PC-3 (cell line): ENCODE data around the gene TIAM2. TPM values are rescaled to one million over a fixed set of nuclear protein-coding genes. Genes with fewer than 3 reads are reported as not detected.

Source experiments
- ATAC-seq: fragments of 200-7000 bp; cut with Tn5 transposase; 2 replicates; pipeline ENCODE4 v1.9.1; 2020; ENCODE audit warnings: mild to moderate bottlenecking, moderate library complexity
- BruUV-seq: library from RNA; stranded (reverse); fragments of 400-500 nt; replicated peaks from 2 replicates; lab custom pipeline; 2021; lab: Mats Ljungman, UMichigan
- CTCF ChIA-PET: fragments of 300-600 bp; sonication (Branson Sonifier 250); formaldehyde crosslinking; loops from one replicate; lab custom pipeline; 2022; ENCODE audit warnings: antibody characterized with exemption; lab: Charles Lee
- POLR2A ChIA-PET: fragments of 300-600 bp; sonication (Branson Sonifier 250); formaldehyde crosslinking; loops from one replicate; lab custom pipeline; 2022; ENCODE audit warnings: antibody characterized with exemption; ENCODE audit not compliant: unreplicated experiment; lab: Charles Lee
- DNase-seq: peaks from one replicate; pipeline ENCODE4 v3.0.0-alpha.2; 2015
- H2AFZ ChIP-seq: fragments of 300-600 bp; sonication (generic); 2 replicates; pipeline ENCODE4 v1.6.0; 2016; ENCODE audit warnings: antibody characterized with exemption, low read length
- H3F3A ChIP-seq: fragments of 300-600 bp; sonication (generic); one replicate; pipeline ENCODE4 v1.6.0; 2017; ENCODE audit warnings: antibody characterized with exemption, low read length, control low read depth, mild to moderate bottlenecking; ENCODE audit not compliant: unreplicated experiment
- H3K27ac ChIP-seq: fragments of 300-600 bp; sonication (generic); 2 replicates; pipeline ENCODE4 v1.5.1; 2016; ENCODE audit warnings: mild to moderate bottlenecking, low read length
- H3K27me3 ChIP-seq: fragments of 300-600 bp; sonication (generic); 2 replicates; pipeline ENCODE4 v1.6.1; 2016; ENCODE audit warnings: low read length, mixed read lengths
- H3K36me3 ChIP-seq: fragments of 300-600 bp; sonication (generic); 2 replicates; pipeline ENCODE4 v1.6.1; 2016; ENCODE audit warnings: low read depth, mixed run types, low read length, mixed read lengths
- H3K4me1 ChIP-seq: fragments of 300-600 bp; sonication (generic); 2 replicates; pipeline ENCODE4 v1.5.1; 2016; ENCODE audit warnings: low read length; ENCODE audit not compliant: insufficient read depth
- H3K4me2 ChIP-seq: fragments of 300-600 bp; sonication (generic); 2 replicates; pipeline ENCODE4 v1.6.0; 2016; ENCODE audit warnings: low read length
- H3K4me3 ChIP-seq: fragments of 300-600 bp; sonication (generic); 2 replicates; pipeline ENCODE4 v1.5.1; 2016; ENCODE audit warnings: mild to moderate bottlenecking, low read length, mixed read lengths
- H3K79me2 ChIP-seq: fragments of 300-600 bp; sonication (generic); 2 replicates; pipeline ENCODE4 v1.6.1; 2017; ENCODE audit warnings: low read length, mixed read lengths
- H3K9ac ChIP-seq: fragments of 300-600 bp; sonication (generic); 2 replicates; pipeline ENCODE4 v1.6.0; 2016; ENCODE audit warnings: mild to moderate bottlenecking, low read length
- H3K9me2 ChIP-seq: fragments of 300-600 bp; sonication (generic); replicated peaks from 2 replicates; pipeline ENCODE4 v1.6.1; 2016; ENCODE audit warnings: mixed run types, low read length, mixed read lengths
- H3K9me3 ChIP-seq: fragments of 300-600 bp; sonication (generic); 2 replicates; pipeline ENCODE4 v1.6.1; 2016; ENCODE audit warnings: low read length, mixed read lengths
- H4K20me1 ChIP-seq: fragments of 300-600 bp; sonication (generic); 2 replicates; pipeline ENCODE4 v1.6.1; 2016; ENCODE audit warnings: low read length, mixed read lengths
- CTCF ChIP-seq: fragments of 300-600 bp; sonication (generic); conservative IDR thresholded peaks from 2 replicates; pipeline ENCODE4 v1.5.1; 2017; ENCODE audit warnings: antibody characterized with exemption, low read depth, mild to moderate bottlenecking, low read length
- EZH2 ChIP-seq: fragments of 300-600 bp; sonication (generic); IDR thresholded peaks from one replicate; pipeline ENCODE4 v1.6.1; 2017; ENCODE audit warnings: antibody characterized with exemption, mild to moderate bottlenecking, low read length; ENCODE audit not compliant: unreplicated experiment
- EZH2phosphoT487 ChIP-seq: fragments of 300-600 bp; sonication (generic); IDR thresholded peaks from 2 replicates; pipeline ENCODE4 v1.6.1; 2018; ENCODE audit warnings: mild to moderate bottlenecking, antibody characterized with exemption, low read length, borderline replicate concordance
- intact Hi-C: fragments of 100-400 bp; cut with micrococcal nuclease; formaldehyde crosslinking; loops from 2 replicates; pipeline ENCODE4 v1.9.0; 2023
- total RNA-seq: library from RNA; depleted of rRNA; stranded (reverse); fragments of >200 nt; gene quantifications from 2 replicates; pipeline ENCODE4 v1.2.3, GENCODE V29; 2014

TIAM2 gene
- total RNA-seq, 1 experiment from 2014 or later = 4.5 TPM

GRCh38 chr6:155121294-155121693 is 126.2 kb downstream of the TIAM2 start:
- H3K4me2 ChIP-seq = no peak overlapping the region
- ATAC-seq = no peak
- H3K4me3 ChIP-seq = no peak overlapping the region
- H2AFZ ChIP-seq = no peak overlapping the region
- intact Hi-C loops = no loop called here
- no peaks in the 10 kb centered on the region for H3K4me1 ChIP-seq
- no peaks in the 10 kb centered on the region for H3K27me3 ChIP-seq
- H3K9me2 ChIP-seq = no peaks in the 10 kb centered on the region
- no peaks in the 10 kb centered on the region for H3K36me3 ChIP-seq
- BruUV-seq = no TSS peak
- H3K9me3 ChIP-seq = no peaks in the 10 kb centered on the region
- no peak for DNase-seq
- H3K9ac ChIP-seq = no peak overlapping the region
- H3F3A ChIP-seq = no peaks in the 10 kb centered on the region
- ChIA-PET CTCF (no interaction called here), POLR2A (no interaction called here)
- no peaks in the 10 kb centered on the region for H3K79me2 ChIP-seq
- H4K20me1 ChIP-seq = no peaks in the 10 kb centered on the region
- H3K27ac ChIP-seq = no peak overlapping the region
- TF ChIP-seq CTCF (no peak), EZH2phosphoT487 (no peak), EZH2 (no peak)

DNA sequence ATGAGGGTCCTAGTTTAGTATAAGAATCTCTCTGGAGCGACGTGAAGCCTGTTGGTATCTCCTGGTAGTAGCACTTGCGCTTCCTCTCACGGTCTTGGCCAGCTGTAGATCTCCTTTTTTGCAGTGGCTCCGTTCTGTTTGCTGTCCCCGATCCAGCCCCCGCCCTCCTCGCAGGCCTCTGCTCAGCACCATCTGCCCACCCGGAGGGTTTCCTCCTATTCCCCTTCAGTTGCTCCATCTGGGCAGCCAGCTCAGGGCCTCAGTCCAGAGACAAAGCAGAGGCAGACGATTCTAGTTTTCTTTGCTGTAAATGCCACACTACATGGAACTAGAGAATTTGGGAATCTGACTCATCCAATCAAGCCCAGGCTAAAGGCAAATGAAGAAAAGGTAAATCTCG is 126.6 kb downstream of the TIAM2 start:
- POLR2A ChIA-PET = no interaction called here
- H3K4me1 ChIP-seq = peaks cover under 1% of the 10 kb centered on the region; the same call in 1 of the 2 replicates

More for the DNA sequence above, 126.6 kb downstream of the TIAM2 start:
- Histone ChIP-seq H3F3A (no peaks in the 10 kb centered on the region), H3K79me2 (no peaks in the 10 kb centered on the region), H2AFZ (no peak overlapping the region), H3K27me3 (no peaks in the 10 kb centered on the region), H3K36me3 (no peaks in the 10 kb centered on the region), H3K9me3 (no peaks in the 10 kb centered on the region), H3K4me2 (no peak overlapping the region), H3K9me2 (no peaks in the 10 kb centered on the region), H3K27ac (no peak overlapping the region), H3K9ac (no peak overlapping the region), H4K20me1 (no peaks in the 10 kb centered on the region), H3K4me3 (no peak overlapping the region)
- no peak for DNase-seq
- intact Hi-C loops = no loop called here
- BruUV-seq = no TSS peak
- TF ChIP-seq EZH2phosphoT487 = no peak
- TF ChIP-seq EZH2 = no peak
- TF ChIP-seq CTCF = no peak
- CTCF ChIA-PET = no interaction called here
- no peak for ATAC-seq
